HG02884 (cell line): ENCODE data around the gene ENTPD3.

ENCODE experiments used
- ATAC-seq: cut with Tn5 transposase; IDR thresholded peaks from one replicate; pipeline ENCODE4 v1.9.1; 2021; ENCODE audit warnings: mild to moderate bottlenecking, moderate library complexity; ENCODE audit not compliant: unreplicated experiment

ENTPD3 gene

GRCh38 chr3:40404591-40405198, 17.7 kb downstream of the ENTPD3 start:
- no peak for ATAC-seq

GRCh38 chr3:40407007-40407406, 20.0 kb downstream of the ENTPD3 start:
- no peak for ATAC-seq

- no peak for ATAC-seq
Observed at GRCh38 chr3:40407611-40408010, 20.6 kb downstream of the ENTPD3 start.

- no peak for ATAC-seq
Observed at GRCh38 chr3:40414270-40414669, 27.3 kb downstream of the ENTPD3 start.

GRCh38 chr3:40417845-40418543, 31.0 kb downstream of the ENTPD3 start:
- no peak for ATAC-seq

- ATAC-seq: no peak
Observed at GRCh38 chr3:40422861-40423260, 35.9 kb downstream of the ENTPD3 start.

GRCh38 chr3:40427045-40427669, 40.2 kb downstream of the ENTPD3 start:
- ATAC-seq: no peak

GRCh38 chr3:40432793-40433192, 45.8 kb downstream of the ENTPD3 start:
- ATAC-seq: no peak

GRCh38 chr3:40437889-40438288, 50.9 kb downstream of the ENTPD3 start:
- no peak for ATAC-seq

GRCh38 chr3:40445062-40445461, 58.1 kb downstream of the ENTPD3 start:
- no peak for ATAC-seq

- ATAC-seq: no peak
Observed at GRCh38 chr3:40445880-40446279, 58.9 kb downstream of the ENTPD3 start.

GRCh38 chr3:40450438-40450837, 63.5 kb downstream of the ENTPD3 start:
- ATAC-seq: no peak

GRCh38 chr3:40451551-40451950, 64.6 kb downstream of the ENTPD3 start:
- ATAC-seq: no peak

- ATAC-seq: no peak
Observed at GRCh38 chr3:40452057-40452456, 65.1 kb downstream of the ENTPD3 start.

- no peak for ATAC-seq
Observed at GRCh38 chr3:40452562-40452875, 65.5 kb downstream of the ENTPD3 start.

GRCh38 chr3:40452876-40453730, 66.1 kb downstream of the ENTPD3 start:
- peak; percentile 92 for ATAC-seq

- no peak for ATAC-seq
Observed at GRCh38 chr3:40453933-40454332, 66.9 kb downstream of the ENTPD3 start.

- no peak for ATAC-seq
Observed at GRCh38 chr3:40455328-40455727, 68.3 kb downstream of the ENTPD3 start.

GRCh38 chr3:40456279-40456939, 69.4 kb downstream of the ENTPD3 start:
- no peak for ATAC-seq

GRCh38 chr3:40456940-40457823, 70.2 kb downstream of the ENTPD3 start, which contains the start of gene RPL14:
TSS of gene RPL14 (plus strand) at chr3:40457339. CDS start at chr3:40457472, 133 bp downstream.
- peak; percentile 55 for ATAC-seq
